GM23338 (cell line): Measurements from ENCODE around the gene PARVB. TPM values are rescaled to one million over a fixed set of nuclear protein-coding genes. Genes with fewer than 3 reads are reported as not detected.

Experiments used
- ATAC-seq: fragments of 200-7000 bp; cut with Tn5 transposase; 3 replicates; pipeline ENCODE4 v1.9.1; 2020
- DNase-seq: peaks from one replicate; pipeline ENCODE4 v3.0.0-alpha.2; 2015; ENCODE audit warnings: low spot score
- H2AFZ ChIP-seq: fragments of 200-600 bp; sonication (generic); 2 replicates; pipeline ENCODE4 v1.8.0; 2016; ENCODE audit warnings: antibody characterized with exemption, mild to moderate bottlenecking, moderate library complexity
- H3F3A ChIP-seq: fragments of 200-600 bp; sonication (generic); replicated peaks from 2 replicates; pipeline ENCODE4 v1.8.0; 2017; ENCODE audit warnings: antibody characterized with exemption, mixed run types, low read depth
- H3K27ac ChIP-seq: fragments of 200-600 bp; sonication (generic); 2 replicates; pipeline ENCODE4 v1.6.1; 2016; ENCODE audit warnings: low read depth
- H3K27me3 ChIP-seq: fragments of 200-600 bp; sonication (generic); 2 replicates; pipeline ENCODE4 v1.8.0; 2016; ENCODE audit warnings: mild to moderate bottlenecking, mixed run types, moderate library complexity; ENCODE audit not compliant: insufficient read depth
- H3K36me3 ChIP-seq: fragments of 200-600 bp; sonication (generic); 2 replicates; pipeline ENCODE4 v1.8.0; 2016; ENCODE audit warnings: mild to moderate bottlenecking; ENCODE audit not compliant: insufficient read depth
- H3K4me1 ChIP-seq: fragments of 200-600 bp; sonication (generic); 2 replicates; pipeline ENCODE4 v1.8.0; 2016; ENCODE audit warnings: mild to moderate bottlenecking, moderate library complexity; ENCODE audit not compliant: insufficient read depth
- H3K4me2 ChIP-seq: fragments of 200-600 bp; sonication (generic); 2 replicates; pipeline ENCODE4 v1.7.1; 2017; ENCODE audit warnings: mixed run types
- H3K4me3 ChIP-seq: fragments of 200-600 bp; sonication (generic); 2 replicates; pipeline ENCODE4 v1.6.1; 2016; ENCODE audit warnings: mixed run types
- H3K79me2 ChIP-seq: fragments of 200-600 bp; sonication (generic); replicated peaks from 2 replicates; pipeline ENCODE4 v1.8.0; 2017; ENCODE audit warnings: mild to moderate bottlenecking; ENCODE audit not compliant: insufficient read depth
- H3K9me2 ChIP-seq: fragments of 200-600 bp; sonication (generic); 2 replicates; pipeline ENCODE4 v1.8.0; 2017; ENCODE audit not compliant: insufficient read depth
- H4K20me1 ChIP-seq: fragments of 200-600 bp; sonication (generic); replicated peaks from 2 replicates; pipeline ENCODE4 v1.8.0; 2017; ENCODE audit warnings: mild to moderate bottlenecking; ENCODE audit not compliant: insufficient read depth
- H3K27ac Mint-ChIP-seq: 2 replicates; pipeline ENCODE4 v1.8.0; 2020; ENCODE audit warnings: inconsistent platforms, mild to moderate bottlenecking, moderate library complexity, mixed read lengths
- H3K27me3 Mint-ChIP-seq: 3 replicates; pipeline ENCODE4 v1.8.0; 2022; ENCODE audit warnings: low read depth, mild to moderate bottlenecking, moderate library complexity, mixed read lengths, inconsistent platforms; ENCODE audit not compliant: insufficient read depth, poor library complexity
- H3K36me3 Mint-ChIP-seq: 3 replicates; pipeline ENCODE4 v1.8.0; 2021; ENCODE audit warnings: low read depth, mild to moderate bottlenecking, inconsistent platforms, moderate library complexity, mixed read lengths
- H3K4me1 Mint-ChIP-seq: 3 replicates; pipeline ENCODE4 v1.8.0; 2020; ENCODE audit warnings: mild to moderate bottlenecking, inconsistent platforms, mixed read lengths
- H3K4me3 Mint-ChIP-seq: 3 replicates; pipeline ENCODE4 v1.8.0; 2021; ENCODE audit warnings: moderate library complexity, mild to moderate bottlenecking, inconsistent platforms, mixed read lengths
- H3K9me3 Mint-ChIP-seq: 3 replicates; pipeline ENCODE4 v1.8.0; 2020; ENCODE audit warnings: moderate library complexity, mild to moderate bottlenecking, inconsistent platforms, mixed read lengths
- CREB1 ChIP-seq: fragments of 250-450 bp; sonication (Bioruptor Pico); IDR thresholded peaks from 2 replicates; pipeline ENCODE4 v1.5.0; 2020; ENCODE audit warnings: low read depth, mild to moderate bottlenecking, moderate library complexity
- EZH2 ChIP-seq: fragments of 200-600 bp; sonication (generic); IDR thresholded peaks from one replicate; pipeline ENCODE4 v1.8.0; 2017; ENCODE audit warnings: antibody characterized with exemption, mild to moderate bottlenecking, low read depth; ENCODE audit not compliant: unreplicated experiment
- EZH2phosphoT487 ChIP-seq: fragments of 200-600 bp; sonication (generic); IDR thresholded peaks from one replicate; pipeline ENCODE4 v1.8.1; 2018; ENCODE audit warnings: antibody characterized with exemption; ENCODE audit not compliant: unreplicated experiment
- JUNB ChIP-seq: IDR thresholded peaks from one replicate; pipeline ENCODE4 v1.6.1; 2016; ENCODE audit warnings: antibody characterized with exemption; ENCODE audit not compliant: unreplicated experiment
- NANOG ChIP-seq: IDR thresholded peaks from 2 replicates; pipeline ENCODE4 v1.6.1; 2016; ENCODE audit warnings: antibody characterized with exemption, borderline replicate concordance
- POLR2AphosphoS5 ChIP-seq: IDR thresholded peaks from 2 replicates; pipeline ENCODE4 v1.6.1; 2016; ENCODE audit warnings: antibody characterized with exemption, low read depth
- REST ChIP-seq: IDR thresholded peaks from one replicate; pipeline ENCODE4 v1.6.1; 2018; ENCODE audit warnings: antibody characterized with exemption; ENCODE audit not compliant: unreplicated experiment
- STAT1 ChIP-seq: IDR thresholded peaks from one replicate; pipeline ENCODE4 v1.6.1; 2016; ENCODE audit warnings: antibody characterized with exemption; ENCODE audit not compliant: unreplicated experiment
- ZNF114 ChIP-seq: fragments of 250-450 bp; sonication (Bioruptor Pico); IDR thresholded peaks from 2 replicates; pipeline ENCODE4 v1.5.0; 2020; ENCODE audit warnings: mild to moderate bottlenecking, moderate library complexity
- ZNF331 ChIP-seq: fragments of 250-450 bp; sonication (Bioruptor Pico); IDR thresholded peaks from 2 replicates; pipeline ENCODE4 v1.5.0; 2020; ENCODE audit warnings: low read depth, mild to moderate bottlenecking, moderate library complexity
- polyA plus RNA-seq: library from polyadenylated mRNA; unstranded; fragments of >200 nt; fragmentation: Nextera tagmentation; extraction: Ambion mirVana; gene quantifications from 2 replicates; pipeline ENCODE4 v1.2.1, GENCODE V29; 2016
- total RNA-seq: library from RNA; depleted of rRNA; stranded (reverse); fragments of >200 nt; shearing (Covaris generic); gene quantifications from 2 replicates; pipeline ENCODE4 v1.2.3, GENCODE V29; 2014
- TF ChIP-seq, protein P1 (sequence below), 2 experiments: fragments of 200-600 bp in 1 of 2; sonication (generic) in 1 of 2; conservative IDR thresholded peaks; 2 replicates each; pipeline versions ENCODE4 v1.5.1 to v1.6.1; 2016 to 2017; ENCODE audit warnings: antibody characterized with exemption in 2 of 2, low read depth in 2 of 2, mild to moderate bottlenecking in 2 of 2, moderate library complexity in 1 of 2

Gene PARVB
- total and polyA plus RNA-seq, 2 experiments from 2014 or later = 4.3 to 7.7 TPM

DNA sequence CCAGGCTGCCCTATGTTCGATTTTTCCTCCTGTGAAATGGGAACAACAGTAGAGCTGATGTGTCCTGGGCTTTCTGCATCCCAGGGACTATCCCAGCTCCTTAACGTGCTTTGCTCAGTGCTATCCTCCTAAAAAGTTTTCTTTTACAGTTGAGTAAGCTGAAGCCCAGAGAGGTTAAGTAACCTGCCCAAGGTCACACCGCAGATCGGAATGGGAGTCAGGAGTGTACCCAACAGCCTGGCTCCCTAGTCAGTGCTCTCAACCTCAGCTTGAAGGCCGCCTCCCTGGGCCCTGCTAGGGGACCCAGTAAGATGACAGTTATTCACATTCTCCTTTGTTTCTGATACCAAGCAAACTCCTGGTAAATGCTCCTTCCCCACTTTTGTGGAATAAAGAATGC, 45.9 kb downstream of the PARVB start (continued):
- TF ChIP-seq EZH2 = no peak
- TF ChIP-seq REST = no peak
- no peak for TF ChIP-seq NANOG
- no peak for TF ChIP-seq CREB1
- no peak for TF ChIP-seq JUNB
- no peak for TF ChIP-seq ZNF331 (CRISPR knock-in tag)
- no peak for TF ChIP-seq ZNF114 (CRISPR knock-in tag)
- no peak for TF ChIP-seq EZH2phosphoT487
- TF ChIP-seq POLR2AphosphoS5 = no peak
- TF ChIP-seq, protein P1, sequence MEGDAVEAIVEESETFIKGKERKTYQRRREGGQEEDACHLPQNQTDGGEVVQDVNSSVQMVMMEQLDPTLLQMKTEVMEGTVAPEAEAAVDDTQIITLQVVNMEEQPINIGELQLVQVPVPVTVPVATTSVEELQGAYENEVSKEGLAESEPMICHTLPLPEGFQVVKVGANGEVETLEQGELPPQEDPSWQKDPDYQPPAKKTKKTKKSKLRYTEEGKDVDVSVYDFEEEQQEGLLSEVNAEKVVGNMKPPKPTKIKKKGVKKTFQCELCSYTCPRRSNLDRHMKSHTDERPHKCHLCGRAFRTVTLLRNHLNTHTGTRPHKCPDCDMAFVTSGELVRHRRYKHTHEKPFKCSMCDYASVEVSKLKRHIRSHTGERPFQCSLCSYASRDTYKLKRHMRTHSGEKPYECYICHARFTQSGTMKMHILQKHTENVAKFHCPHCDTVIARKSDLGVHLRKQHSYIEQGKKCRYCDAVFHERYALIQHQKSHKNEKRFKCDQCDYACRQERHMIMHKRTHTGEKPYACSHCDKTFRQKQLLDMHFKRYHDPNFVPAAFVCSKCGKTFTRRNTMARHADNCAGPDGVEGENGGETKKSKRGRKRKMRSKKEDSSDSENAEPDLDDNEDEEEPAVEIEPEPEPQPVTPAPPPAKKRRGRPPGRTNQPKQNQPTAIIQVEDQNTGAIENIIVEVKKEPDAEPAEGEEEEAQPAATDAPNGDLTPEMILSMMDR (conservative IDR thresholded peaks at IDR 0.05; ENCODE audit: low read depth in 2 of 2) = no peak

DNA sequence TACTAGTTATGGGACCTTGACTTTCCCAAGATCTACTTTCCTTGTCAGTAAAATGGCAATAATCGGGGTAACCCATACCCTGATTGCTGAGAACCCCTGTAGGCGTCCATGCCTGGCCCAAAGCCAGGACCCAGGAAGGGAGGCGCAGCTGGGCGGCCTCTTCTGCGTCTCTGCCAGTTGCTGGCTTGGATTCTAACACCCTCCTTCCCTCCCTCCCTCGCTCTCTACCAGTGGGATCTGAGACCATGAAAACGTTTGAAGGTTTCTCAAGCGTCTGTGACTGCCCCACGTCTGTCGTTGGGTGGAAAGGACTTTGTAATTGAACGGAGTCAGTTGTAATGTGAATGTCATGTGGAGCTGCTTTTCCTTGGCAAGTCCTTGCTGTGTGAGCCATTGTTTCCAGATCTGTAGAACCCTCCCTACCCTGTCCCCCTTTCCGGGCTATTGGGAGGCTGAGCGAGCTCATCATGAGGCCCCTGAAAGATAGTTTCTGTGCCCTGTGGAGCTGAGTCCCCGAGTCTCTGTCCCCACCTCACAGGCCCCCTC, 47.8 kb downstream of the PARVB start:
- H3F3A ChIP-seq = no peaks in the 10 kb centered on the region
- no peaks in the 10 kb centered on the region for H3K9me2 ChIP-seq
- peaks cover 5% of the 10 kb centered on the region for H3K27me3 Mint-ChIP-seq
- H3K4me3 Mint-ChIP-seq = no peak overlapping the region
- no peaks in the 10 kb centered on the region for H3K79me2 ChIP-seq
- peaks cover 14% of the 10 kb centered on the region for H3K4me1 Mint-ChIP-seq
- H3K36me3 Mint-ChIP-seq = no peaks in the 10 kb centered on the region
- H3K27ac Mint-ChIP-seq = no peak overlapping the region
- H3K9me3 Mint-ChIP-seq = no peaks in the 10 kb centered on the region
- no peak overlapping the region for H3K4me3 ChIP-seq
- no peaks in the 10 kb centered on the region for H3K27me3 ChIP-seq
- H3K4me1 ChIP-seq = no peaks in the 10 kb centered on the region
- H3K36me3 ChIP-seq = no peaks in the 10 kb centered on the region
- H3K4me2 ChIP-seq = no peak overlapping the region
- no peak for ATAC-seq
- H3K27ac ChIP-seq = no peak overlapping the region
- no peaks in the 10 kb centered on the region; the same call in 1 of the 2 replicates for H4K20me1 ChIP-seq
- DNase-seq = no peak
- H2AFZ ChIP-seq = no peak overlapping the region
- TF ChIP-seq, protein P1 (conservative IDR thresholded peaks at IDR 0.05; ENCODE audit: low read depth in 2 of 2) = no peak
- TF ChIP-seq CREB1 (no peak), NANOG (no peak), ZNF114 (CRISPR knock-in tag) (no peak), EZH2phosphoT487 (no peak), EZH2 (no peak), STAT1 (no peak), JUNB (no peak)
